ENCODE data around the gene ZNF444.

DNA sequence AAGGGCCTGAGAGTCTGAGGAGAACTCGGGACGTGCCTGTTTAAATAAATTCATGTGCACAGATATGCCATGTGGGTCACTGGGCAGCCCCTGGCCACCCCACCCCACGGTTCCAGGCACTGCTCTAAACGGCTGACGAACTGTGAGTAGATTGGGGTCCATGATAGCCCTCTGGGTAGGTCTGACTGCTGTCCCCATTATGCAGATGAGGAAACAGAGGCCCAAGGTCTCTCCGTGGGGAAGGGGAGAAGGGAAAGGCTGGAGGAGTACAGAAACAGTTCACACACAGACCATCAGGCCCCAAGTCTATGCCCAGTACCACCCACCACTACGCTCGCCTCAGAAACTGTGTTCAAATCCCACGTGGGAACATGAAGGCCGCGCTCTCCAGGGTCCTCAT is 34.1 kb upstream of the ZNF444 start:
- TF ChIP-seq POLR2A (IDR thresholded peaks at IDR 0.05) = no peak
- TF ChIP-seq, protein P1, sequence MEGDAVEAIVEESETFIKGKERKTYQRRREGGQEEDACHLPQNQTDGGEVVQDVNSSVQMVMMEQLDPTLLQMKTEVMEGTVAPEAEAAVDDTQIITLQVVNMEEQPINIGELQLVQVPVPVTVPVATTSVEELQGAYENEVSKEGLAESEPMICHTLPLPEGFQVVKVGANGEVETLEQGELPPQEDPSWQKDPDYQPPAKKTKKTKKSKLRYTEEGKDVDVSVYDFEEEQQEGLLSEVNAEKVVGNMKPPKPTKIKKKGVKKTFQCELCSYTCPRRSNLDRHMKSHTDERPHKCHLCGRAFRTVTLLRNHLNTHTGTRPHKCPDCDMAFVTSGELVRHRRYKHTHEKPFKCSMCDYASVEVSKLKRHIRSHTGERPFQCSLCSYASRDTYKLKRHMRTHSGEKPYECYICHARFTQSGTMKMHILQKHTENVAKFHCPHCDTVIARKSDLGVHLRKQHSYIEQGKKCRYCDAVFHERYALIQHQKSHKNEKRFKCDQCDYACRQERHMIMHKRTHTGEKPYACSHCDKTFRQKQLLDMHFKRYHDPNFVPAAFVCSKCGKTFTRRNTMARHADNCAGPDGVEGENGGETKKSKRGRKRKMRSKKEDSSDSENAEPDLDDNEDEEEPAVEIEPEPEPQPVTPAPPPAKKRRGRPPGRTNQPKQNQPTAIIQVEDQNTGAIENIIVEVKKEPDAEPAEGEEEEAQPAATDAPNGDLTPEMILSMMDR (IDR thresholded peaks at IDR 0.05) = no peak

All from prostate gland (tissue), 2 donors.